IPS-NIHi7 (cell line): ENCODE data around the gene DDX28.
A peak's percentile ranks its signal among the peaks of the same experiment; 100 is the strongest.
"Not testable (repeated sequence)": the region's sequence is repeated elsewhere in the genome, so short reads cannot be mapped to it uniquely, and the experiment has no call there.

Experiments
- DNase-seq: peaks from one replicate; pipeline ENCODE4 v3.0.0; 2012; ENCODE audit warnings: mixed read lengths; ENCODE audit errors: extremely low spot score

Gene DDX28

DNA sequence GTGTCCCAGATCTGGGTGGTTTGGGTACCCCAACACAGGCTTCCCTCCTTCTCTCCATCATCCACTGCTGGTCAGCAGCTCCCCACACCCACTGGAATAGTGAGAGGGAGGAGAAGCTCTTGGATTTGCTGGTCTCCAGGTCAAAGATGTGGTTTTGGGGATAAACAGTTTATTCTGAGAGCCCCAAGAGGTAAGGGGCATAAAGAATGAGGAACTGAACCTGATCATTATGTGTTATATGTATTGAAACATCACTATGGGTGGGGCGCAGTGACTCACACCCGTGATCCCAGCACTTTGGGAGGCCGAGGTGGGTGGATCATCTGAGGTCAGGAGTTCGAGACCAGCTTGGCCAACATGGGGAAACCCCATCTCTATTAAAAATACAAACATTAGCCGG, 27.6 kb downstream of the DDX28 start:
- no peak for DNase-seq

- not testable (repeated sequence) for DNase-seq
Measured at GRCh38 chr16:67994040-67994408, 29.0 kb downstream of the DDX28 start.

DNA sequence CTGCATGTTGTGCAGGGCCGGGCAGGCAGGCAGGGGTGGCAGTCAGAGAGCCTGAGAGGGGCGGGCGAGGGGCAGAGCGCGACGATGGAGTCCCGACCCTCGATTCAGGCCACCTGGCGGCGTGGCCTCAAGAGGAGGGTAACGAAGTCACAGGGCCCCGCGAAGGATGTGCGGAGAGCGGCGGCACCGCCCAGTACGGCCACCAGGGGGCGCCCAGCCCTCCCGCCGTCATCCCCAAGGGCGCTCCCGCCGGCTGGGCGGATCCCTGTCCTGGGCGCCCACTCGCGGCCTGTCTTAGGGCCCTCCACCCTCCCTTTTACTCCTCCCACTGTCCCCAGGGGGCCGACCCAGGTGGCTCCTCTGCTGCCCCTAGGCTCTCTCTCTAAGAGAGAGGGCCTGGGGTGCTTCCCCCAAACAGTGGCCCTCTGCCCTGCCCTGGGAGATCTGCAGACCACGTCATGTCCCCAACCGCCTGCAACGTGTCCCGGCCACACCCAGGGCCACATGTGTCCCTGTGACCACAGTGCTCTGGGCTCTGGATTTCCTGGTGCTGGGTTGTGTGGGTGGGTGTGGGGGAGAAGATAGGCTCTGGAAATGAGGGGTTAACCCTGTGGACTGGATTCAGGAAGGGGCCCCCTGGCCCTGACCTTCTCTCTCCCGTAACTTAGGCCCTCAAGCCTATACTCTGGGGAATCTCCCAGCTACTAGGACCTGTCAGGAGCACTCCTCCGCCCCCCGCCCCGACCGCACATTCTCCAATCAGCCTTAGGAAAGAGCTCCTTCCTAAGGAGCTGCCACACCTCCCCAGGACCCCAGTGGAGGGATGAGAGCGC, 29.6 kb downstream of the DDX28 start:
- peak; percentile 91 for DNase-seq

- DNase-seq: no peak
Measured at GRCh38 chr16:67992661-67993206, 30.3 kb downstream of the DDX28 start.

DNA sequence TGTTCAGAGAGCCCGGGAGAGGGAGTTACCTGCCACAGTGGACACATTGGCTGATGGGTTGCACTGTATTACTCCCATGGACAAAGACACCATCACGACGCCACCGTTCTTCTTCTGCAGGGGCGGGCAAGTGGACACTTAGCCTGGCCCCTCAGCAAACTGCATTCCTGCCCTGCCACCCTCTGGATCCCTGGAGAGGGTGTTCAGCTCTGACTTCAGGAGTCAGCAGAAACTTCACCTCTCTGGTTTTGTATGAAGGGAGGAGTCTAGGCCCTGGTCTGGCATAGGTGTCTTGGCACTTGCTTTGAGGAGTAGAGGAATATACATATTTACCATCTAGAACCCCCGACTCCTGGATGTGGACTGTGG, 33.0 kb downstream of the DDX28 start:
- DNase-seq: no peak

GRCh38 chr16:67989322-67990017, 33.6 kb downstream of the DDX28 start:
- DNase-seq: no peak

GRCh38 chr16:67988675-67989074, 34.4 kb downstream of the DDX28 start:
- DNase-seq: no peak

- DNase-seq: no peak
Measured at GRCh38 chr16:67987460-67988160, 35.4 kb downstream of the DDX28 start.

- DNase-seq: no peak
Measured at GRCh38 chr16:67986949-67987348, 36.1 kb downstream of the DDX28 start.

DNA sequence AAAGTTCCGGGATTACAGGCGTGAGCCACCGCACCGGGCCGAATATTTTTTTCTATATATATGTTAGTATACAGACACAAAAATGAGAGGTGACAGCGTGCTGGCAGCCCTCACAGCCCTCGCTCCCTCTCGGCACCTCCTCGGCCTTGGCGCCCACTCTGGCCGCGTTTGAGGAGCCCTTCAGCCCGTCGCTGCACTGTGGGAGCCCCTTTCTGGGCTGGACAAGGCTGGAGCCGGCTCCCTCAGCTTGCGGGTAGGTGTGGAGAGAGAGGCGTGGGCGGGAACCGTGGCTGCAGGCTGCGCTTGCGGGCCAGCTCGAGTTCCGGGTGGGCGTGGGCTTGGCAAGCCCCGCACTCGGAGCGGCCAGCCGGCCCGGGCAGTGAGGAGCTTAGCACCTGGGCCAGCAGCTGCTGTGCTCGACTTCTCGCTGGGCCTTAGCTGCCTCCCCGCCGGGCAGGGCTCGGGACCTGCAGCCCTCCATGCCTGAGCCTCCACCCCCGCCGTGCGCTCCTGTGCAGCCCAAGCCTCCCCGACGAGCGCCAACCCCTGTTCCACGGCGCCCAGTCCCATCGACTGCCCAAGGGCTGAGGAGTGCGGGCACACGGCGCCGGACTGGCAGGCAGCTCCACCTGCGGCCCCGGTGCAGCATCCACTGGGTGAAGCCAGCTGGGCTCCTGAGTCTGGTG, 40.9 kb downstream of the DDX28 start:
- no peak for DNase-seq

DNA sequence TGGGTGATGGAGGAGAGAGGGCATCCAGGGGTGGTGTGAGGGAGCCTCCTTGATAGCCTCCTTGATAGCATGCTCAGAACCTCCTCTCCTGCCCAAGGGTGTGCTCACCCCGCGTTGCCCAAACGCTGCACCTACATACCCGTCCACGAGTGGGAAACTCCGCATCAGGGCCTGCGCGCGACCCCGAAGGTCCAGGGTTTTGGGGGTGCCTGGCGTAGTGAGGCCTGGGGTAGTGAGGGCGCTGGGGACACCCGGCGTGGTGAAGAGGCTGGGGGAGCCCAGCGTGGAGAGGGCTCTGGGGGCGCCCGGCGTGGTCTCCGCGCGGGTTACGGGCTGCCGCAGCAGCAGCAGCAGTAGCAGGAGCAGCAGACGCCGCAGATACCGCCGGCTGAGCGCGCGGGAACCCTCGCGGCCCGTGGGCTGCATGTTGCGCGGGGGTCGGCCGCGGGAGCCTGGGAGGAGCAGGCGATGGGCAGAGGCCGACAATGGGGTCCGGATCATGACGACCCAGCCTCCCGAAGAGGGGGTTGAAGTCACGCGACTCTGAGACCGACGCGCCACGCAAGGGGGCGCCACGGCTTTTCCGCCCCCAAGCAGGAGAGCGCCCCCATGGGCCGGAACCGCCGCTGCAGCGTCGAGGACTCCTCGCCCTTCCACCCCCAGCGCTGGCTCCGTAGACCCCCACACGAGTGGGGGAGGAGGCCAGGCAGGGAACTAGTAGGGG, 42.9 kb downstream of the DDX28 start, which contains the start of gene DPEP3:
Gene DPEP3 (minus strand): TSS at position 545 of the 724 bp plus-strand sequence. CDS start 119 bp downstream, at position 426.
- peak; percentile 72 for DNase-seq

GRCh38 chr16:67977469-67978227, 45.4 kb downstream of the DDX28 start:
- DNase-seq: no peak

DNA sequence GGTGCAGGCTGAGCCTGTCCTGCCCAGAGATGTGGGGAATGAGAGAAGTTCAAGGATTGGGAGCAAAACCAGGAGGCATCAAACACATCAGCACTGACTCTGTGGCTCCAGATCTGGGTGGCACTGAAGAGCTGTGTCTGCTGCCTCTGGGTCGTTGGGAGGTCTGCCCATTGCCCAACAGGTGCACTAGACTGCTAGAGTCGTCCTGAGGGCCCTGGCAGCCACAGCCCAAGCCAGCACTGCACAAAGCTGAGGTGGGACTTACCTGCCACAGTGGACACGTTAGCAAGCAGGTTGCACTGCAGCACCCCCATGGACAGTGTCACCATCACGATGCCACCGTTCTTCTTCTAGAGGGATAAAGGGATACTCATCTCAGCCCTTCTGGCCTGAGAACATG, 46.0 kb downstream of the DDX28 start:
- DNase-seq: no peak

GRCh38 chr16:67976205-67976604, 46.8 kb downstream of the DDX28 start:
- DNase-seq: no peak

GRCh38 chr16:67975321-67976105, 47.5 kb downstream of the DDX28 start:
- DNase-seq: no peak

GRCh38 chr16:67972285-67972684, 50.7 kb downstream of the DDX28 start:
- not testable (repeated sequence) for DNase-seq

DNA sequence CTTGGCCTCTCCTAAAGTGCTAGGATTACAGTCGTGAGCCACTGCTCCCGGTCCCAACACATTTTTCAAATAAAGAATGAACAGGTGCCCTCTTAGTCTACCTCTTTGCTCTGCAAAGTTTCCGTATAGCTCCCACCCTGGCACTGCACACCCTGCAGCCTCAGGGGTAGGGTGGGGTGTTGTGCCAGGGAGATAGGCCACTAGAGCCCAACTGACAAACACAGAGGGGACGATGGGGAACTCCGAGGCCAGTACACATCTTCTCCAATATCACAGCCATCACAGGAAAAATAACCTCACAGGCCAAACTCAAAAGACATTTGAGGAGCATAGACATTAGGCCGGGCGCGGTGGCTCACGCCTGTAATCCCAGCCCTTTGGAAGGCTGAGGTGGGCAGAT, 51.9 kb downstream of the DDX28 start:
- no peak for DNase-seq
